Activated T-cell treated with anti-CD3 and anti-CD28 coated beads, Interleukin-2, amount 50 U/mL, for 48 hours (primary cell): ENCODE data around the gene SLC22A4.

ENCODE experiments used
- DNase-seq, 2 experiments: peaks; one replicate each; pipeline ENCODE4 v3.0.0-alpha.2; 2020

The SLC22A4 gene

GRCh38 chr5:132275367-132276220, 18.6 kb upstream of the SLC22A4 start:
- DNase-seq = no peak

- DNase-seq = no peak
Observed at GRCh38 chr5:132277256-132277655, 16.9 kb upstream of the SLC22A4 start.

GRCh38 chr5:132277971-132278853, 16.0 kb upstream of the SLC22A4 start:
- DNase-seq = no peak

- DNase-seq = no peak
Observed at GRCh38 chr5:132279801-132280200, 14.4 kb upstream of the SLC22A4 start.

GRCh38 chr5:132280371-132281240, 13.6 kb upstream of the SLC22A4 start:
- DNase-seq = no peak

- DNase-seq = no peak
Observed at GRCh38 chr5:132281856-132282614, 12.2 kb upstream of the SLC22A4 start.

- DNase-seq = no peak
Observed at GRCh38 chr5:132283423-132284043, 10.7 kb upstream of the SLC22A4 start.

- DNase-seq = no peak
Observed at GRCh38 chr5:132289097-132289496, 5.1 kb upstream of the SLC22A4 start.

- no peak for DNase-seq
Observed at GRCh38 chr5:132291026-132291425, 3.2 kb upstream of the SLC22A4 start.

GRCh38 chr5:132293066-132293991, 865 bp upstream of the SLC22A4 start:
- DNase-seq = peak; percentile 85 to 87

GRCh38 chr5:132294728-132295504, 722 bp downstream of the SLC22A4 start:
- DNase-seq = peak; percentile 82 to 87

- no peak for DNase-seq
Observed at GRCh38 chr5:132295505-132296411, 1.6 kb downstream of the SLC22A4 start.

- no peak for DNase-seq
Observed at GRCh38 chr5:132296412-132297016, 2.3 kb downstream of the SLC22A4 start.

GRCh38 chr5:132297211-132297940, 3.2 kb downstream of the SLC22A4 start:
- DNase-seq = no peak

GRCh38 chr5:132298298-132299212, 4.4 kb downstream of the SLC22A4 start:
- DNase-seq = no peak

GRCh38 chr5:132299917-132300316, 5.7 kb downstream of the SLC22A4 start:
- DNase-seq = no peak
